Endothelial cell of umbilical vein (primary cell): ENCODE measurements around the gene GALNT10. TPM values are rescaled to one million over a fixed set of nuclear protein-coding genes. Genes with fewer than 3 reads are reported as not detected.

Experiments used
- BruUV-seq: library from RNA; stranded (reverse); fragments of 400-500 nt; replicated peaks from 2 replicates; lab custom pipeline; 2021; lab: Mats Ljungman, UMichigan
- CTCF ChIA-PET: fragments of 300-600, 350-600 bp; sonication (Branson Sonifier 250); formaldehyde crosslinking; loops from one replicate; lab custom pipeline; 2021; ENCODE audit warnings: antibody characterized with exemption, inconsistent platforms; lab: Charles Lee
- POLR2A ChIA-PET: fragments of 300-600, 350-600 bp; sonication (Branson Sonifier 250); formaldehyde crosslinking; loops from one replicate; lab custom pipeline; 2021; ENCODE audit warnings: antibody characterized with exemption, inconsistent platforms; lab: Charles Lee
- DNase-seq: peaks from one replicate; pipeline ENCODE4 v3.0.0-alpha.2; 2011; ENCODE audit warnings: low read depth, low spot score
- FAIRE-seq: peaks from 2 replicates; lab custom pipeline; 2011; peaks lifted over from hg19 to GRCh38; lab: Jason Lieb, UNC
- H2AFZ ChIP-seq: 2 replicates; pipeline ENCODE4 v1.6.0; 2012; ENCODE audit warnings: low read depth, low read length, control low read depth, inconsistent platforms
- H3K27ac ChIP-seq: 2 replicates; pipeline ENCODE4 v1.5.1; 2011; ENCODE audit warnings: low read depth, mild to moderate bottlenecking, control low read depth, low read length, moderate library complexity; ENCODE audit not compliant: insufficient read depth
- H3K27me3 ChIP-seq, 2 experiments: 2 replicates each; pipeline versions ENCODE4 v1.6.0 to v1.6.1; 2011; ENCODE audit warnings: low read length in 2 of 2, mixed read lengths in 1 of 2; ENCODE audit not compliant: control insufficient read depth in 2 of 2, insufficient read depth in 2 of 2
- H3K36me3 ChIP-seq, 2 experiments: 2 replicates in 1 of 2; 3 replicates in 1 of 2; pipeline ENCODE4 v1.5.1; 2011; ENCODE audit warnings: low read length in 2 of 2, mild to moderate bottlenecking in 1 of 2, moderate library complexity in 1 of 2; ENCODE audit not compliant: control insufficient read depth in 2 of 2, insufficient read depth in 2 of 2; ENCODE audit errors: extremely low read depth in 1 of 2
- H3K4me1 ChIP-seq: 3 replicates; pipeline ENCODE4 v1.5.1; 2011; ENCODE audit warnings: mild to moderate bottlenecking, low read length; ENCODE audit not compliant: control insufficient read depth, insufficient read depth; ENCODE audit errors: extremely low read depth
- H3K4me2 ChIP-seq: 2 replicates; pipeline ENCODE4 v1.6.1; 2011; ENCODE audit warnings: low read length, control low read depth, mixed read lengths; ENCODE audit not compliant: insufficient read depth
- H3K4me3 ChIP-seq, 3 experiments: fragments of 200-600 bp in 1 of 3; sonication (generic), shearing (Covaris generic) in 1 of 3; replicated peaks in 1 of 3; 2 replicates each; pipeline ENCODE4 v1.5.1; 2011 to 2016; ENCODE audit warnings: control low read depth in 3 of 3, low read length in 3 of 3, mild to moderate bottlenecking in 2 of 3, inconsistent platforms in 1 of 3, low read depth in 1 of 3, moderate library complexity in 1 of 3; ENCODE audit not compliant: insufficient read depth in 1 of 3
- H3K79me2 ChIP-seq: 2 replicates; pipeline ENCODE4 v1.6.0; 2012; ENCODE audit warnings: low read length, inconsistent platforms; ENCODE audit not compliant: control insufficient read depth, insufficient read depth
- H3K9ac ChIP-seq: replicated peaks from 2 replicates; pipeline ENCODE3; 2011; ENCODE audit warnings: low read length, control low read depth; ENCODE audit not compliant: insufficient read depth; ENCODE audit errors: extremely low read depth
- H3K9me1 ChIP-seq: replicated peaks from 3 replicates; pipeline ENCODE4 v1.6.0; 2011; ENCODE audit warnings: mild to moderate bottlenecking, low read length; ENCODE audit not compliant: control insufficient read depth, insufficient read depth; ENCODE audit errors: extremely low read depth
- H3K9me3 ChIP-seq: replicated peaks from 2 replicates; pipeline ENCODE4 v1.5.1; 2012; ENCODE audit warnings: low read length, inconsistent platforms; ENCODE audit not compliant: control insufficient read depth, insufficient read depth
- H4K20me1 ChIP-seq: replicated peaks from 2 replicates; pipeline ENCODE3; 2011; ENCODE audit warnings: mild to moderate bottlenecking, low read length; ENCODE audit not compliant: control insufficient read depth, insufficient read depth; ENCODE audit errors: extremely low read depth
- EZH2 ChIP-seq: IDR thresholded peaks from 2 replicates; pipeline ENCODE4 v1.6.1; 2012; ENCODE audit warnings: borderline replicate concordance, low read depth, mild to moderate bottlenecking, moderate library complexity, low read length, inconsistent platforms; ENCODE audit not compliant: severe bottlenecking
- FOS ChIP-seq: IDR thresholded peaks from 2 replicates; pipeline ENCODE4 v1.6.1; 2011; ENCODE audit warnings: mild to moderate bottlenecking, low read length, moderate library complexity, borderline replicate concordance; ENCODE audit not compliant: insufficient read depth
- GATA2 ChIP-seq: IDR thresholded peaks from 2 replicates; pipeline ENCODE4 v1.7.0; 2011; ENCODE audit warnings: low read depth, mild to moderate bottlenecking, moderate library complexity, mixed read lengths, low read length; ENCODE audit not compliant: insufficient read length, insufficient read depth
- JUN ChIP-seq: IDR thresholded peaks from 2 replicates; pipeline ENCODE4 v1.6.1; 2011; ENCODE audit warnings: borderline replicate concordance, low read depth; ENCODE audit not compliant: insufficient read length, insufficient read depth
- MYC ChIP-seq: IDR thresholded peaks from one replicate; pipeline ENCODE4 v1.6.1; 2011; ENCODE audit warnings: mild to moderate bottlenecking, low read depth, low read length
- POLR2A ChIP-seq: IDR thresholded peaks from 2 replicates; pipeline ENCODE4 v1.6.1; 2012; ENCODE audit warnings: low read depth, mild to moderate bottlenecking, control low read depth, low read length
- POLR2AphosphoS5 ChIP-seq: IDR thresholded peaks from 2 replicates; pipeline ENCODE4 v1.6.1; 2012; ENCODE audit warnings: low read depth, mild to moderate bottlenecking, control low read depth, low read length, moderate library complexity; ENCODE audit not compliant: insufficient read depth
- dilution Hi-C: fragments of 300-500 bp; cut with MboI; formaldehyde crosslinking; loops from one replicate; pipeline ENCODE4 v1.15.0; 2019; ENCODE audit warnings: low sequenced_read_pairs; ENCODE audit not compliant: extremely low pct_ligation_motif_present
- intact Hi-C: fragments of 100-400 bp; cut with micrococcal nuclease; formaldehyde crosslinking; loops from one replicate; pipeline ENCODE4 v1.10.0; 2022
- polyA plus RNA-seq, 4 experiments: library from polyadenylated mRNA; depleted of rRNA in 3 of 4; stranded (reverse) in 3 of 4; unstranded in 1 of 4; fragments of >200 nt; gene quantifications; 2 replicates each; pipeline versions ENCODE4 v1.2.1 to v1.2.3, GENCODE V29; 2011 to 2012; ENCODE audit warnings: missing spikeins in 1 of 4
- total RNA-seq: library from RNA; stranded (reverse); gene quantifications from 2 replicates; pipeline ENCODE4 v1.2.3, GENCODE V29; 2021
- TF ChIP-seq, protein P1 (sequence below): IDR thresholded peaks from 2 replicates; pipeline ENCODE4 v1.6.1; 2011; ENCODE audit not compliant: insufficient read depth, insufficient read length
- TF ChIP-seq, protein P2 (sequence below), 2 donors: IDR thresholded peaks; 1 replicate in 1 of 2; 2 replicates in 1 of 2; pipeline ENCODE4 v1.5.1; 2011; ENCODE audit warnings: low read length in 2 of 2, mild to moderate bottlenecking in 2 of 2, moderate library complexity in 2 of 2, control low read depth in 1 of 2, inconsistent platforms in 1 of 2, low read depth in 1 of 2; ENCODE audit not compliant: insufficient read depth in 1 of 2; ENCODE audit errors: extremely low read depth in 1 of 2

The GALNT10 gene
- total and polyA plus RNA-seq, 2 donors (not counting 3 experiments of a cell fraction or from before 2014, with no cell fraction given): 70.2 to 77.6 TPM

DNA sequence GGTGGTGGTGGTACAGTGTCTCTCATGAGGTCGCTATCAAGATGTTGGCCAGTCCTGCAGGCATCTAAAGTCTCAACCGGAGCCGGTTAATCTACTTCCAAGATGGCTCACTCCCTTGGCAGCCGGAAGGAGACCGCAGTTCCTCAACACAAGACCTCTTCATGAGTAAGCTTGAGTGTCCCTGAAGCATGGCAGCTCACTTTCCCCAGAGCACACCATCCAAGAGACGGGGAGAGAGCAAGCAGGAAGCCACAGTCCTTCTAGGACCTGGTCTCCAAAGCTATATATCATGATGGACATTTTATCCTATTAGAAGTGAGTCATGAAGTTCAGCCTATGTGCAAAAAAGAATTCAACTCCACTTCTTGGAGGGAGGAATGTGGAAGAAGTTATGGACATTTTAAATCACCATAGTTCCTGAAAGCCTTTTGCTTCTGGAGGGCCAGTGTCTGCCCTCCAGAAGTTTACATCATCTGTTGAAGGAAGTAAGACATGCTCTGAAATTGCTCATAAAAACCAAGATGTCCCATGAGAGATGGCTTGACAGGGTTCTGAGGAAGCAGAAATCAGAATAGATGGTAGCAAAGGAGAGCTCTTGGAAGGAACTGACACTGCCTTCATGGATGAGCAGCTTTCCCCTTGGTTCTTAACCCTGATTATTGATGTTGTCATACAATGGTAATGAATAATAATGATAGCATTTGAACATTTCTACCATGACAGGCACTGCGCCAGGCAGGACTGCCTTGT, 21.3 kb downstream of the GALNT10 start:
- no peak for FAIRE-seq
- Histone ChIP-seq H3K4me3 (no peak overlapping the region), H3K36me3 (no peaks in the 10 kb centered on the region), H4K20me1 (no peaks in the 10 kb centered on the region), H3K27ac (no peak overlapping the region), H3K27me3 (no peaks in the 10 kb centered on the region), H3K4me1 (peaks cover 4% of the 10 kb centered on the region), H3K9me1 (no peaks in the 10 kb centered on the region), H3K4me2 (no peak overlapping the region), H3K9ac (no peak overlapping the region), H2AFZ (no peak overlapping the region), H3K79me2 (peaks cover 3% of the 10 kb centered on the region), H3K9me3 (no peaks in the 10 kb centered on the region)
- POLR2A ChIA-PET: no interaction called here
- CTCF ChIA-PET: interaction anchor here (0.8 to 2.0 kb wide), 3 partner anchors 9 to 140 kb away, joined by 3 to 8 read pairs (median 4); no protein-coding TSS in a partner anchor
- BruUV-seq: no TSS peak
- no peak for DNase-seq
- dilution Hi-C loops: no loop called here
- intact Hi-C loops: no loop called here
- no peak for TF ChIP-seq POLR2AphosphoS5
- no peak for TF ChIP-seq MYC
- no peak for TF ChIP-seq JUN
- no peak for TF ChIP-seq POLR2A
- TF ChIP-seq, protein P1, sequence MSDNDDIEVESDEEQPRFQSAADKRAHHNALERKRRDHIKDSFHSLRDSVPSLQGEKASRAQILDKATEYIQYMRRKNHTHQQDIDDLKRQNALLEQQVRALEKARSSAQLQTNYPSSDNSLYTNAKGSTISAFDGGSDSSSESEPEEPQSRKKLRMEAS: no peak
- TF ChIP-seq, protein P2, sequence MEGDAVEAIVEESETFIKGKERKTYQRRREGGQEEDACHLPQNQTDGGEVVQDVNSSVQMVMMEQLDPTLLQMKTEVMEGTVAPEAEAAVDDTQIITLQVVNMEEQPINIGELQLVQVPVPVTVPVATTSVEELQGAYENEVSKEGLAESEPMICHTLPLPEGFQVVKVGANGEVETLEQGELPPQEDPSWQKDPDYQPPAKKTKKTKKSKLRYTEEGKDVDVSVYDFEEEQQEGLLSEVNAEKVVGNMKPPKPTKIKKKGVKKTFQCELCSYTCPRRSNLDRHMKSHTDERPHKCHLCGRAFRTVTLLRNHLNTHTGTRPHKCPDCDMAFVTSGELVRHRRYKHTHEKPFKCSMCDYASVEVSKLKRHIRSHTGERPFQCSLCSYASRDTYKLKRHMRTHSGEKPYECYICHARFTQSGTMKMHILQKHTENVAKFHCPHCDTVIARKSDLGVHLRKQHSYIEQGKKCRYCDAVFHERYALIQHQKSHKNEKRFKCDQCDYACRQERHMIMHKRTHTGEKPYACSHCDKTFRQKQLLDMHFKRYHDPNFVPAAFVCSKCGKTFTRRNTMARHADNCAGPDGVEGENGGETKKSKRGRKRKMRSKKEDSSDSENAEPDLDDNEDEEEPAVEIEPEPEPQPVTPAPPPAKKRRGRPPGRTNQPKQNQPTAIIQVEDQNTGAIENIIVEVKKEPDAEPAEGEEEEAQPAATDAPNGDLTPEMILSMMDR (IDR thresholded peaks at IDR 0.05; ENCODE audit: extremely low read depth in 1 of 2, insufficient read depth in 1 of 2, low read depth in 1 of 2, low read length in 2 of 2): no peak
- no peak for TF ChIP-seq GATA2
- no peak for TF ChIP-seq EZH2
- TF ChIP-seq FOS: no peak
